DND-41 (cell line): ENCODE measurements around the gene GCHFR.

Experiments
- CTCF ChIP-seq: IDR thresholded peaks from 2 replicates; pipeline ENCODE4 v1.5.1; 2012; ENCODE audit warnings: borderline replicate concordance, low read length, moderate library complexity, mild to moderate bottlenecking; ENCODE audit not compliant: poor library complexity, severe bottlenecking; ENCODE audit errors: extremely low read depth
- EZH2 ChIP-seq: IDR thresholded peaks from 3 replicates; pipeline ENCODE4 v1.6.1; 2012; ENCODE audit warnings: borderline replicate concordance, low read depth, mild to moderate bottlenecking, moderate library complexity, low read length, inconsistent platforms; ENCODE audit not compliant: severe bottlenecking

GRCh38 chr15:40739047-40739446 is 24.8 kb upstream of the GCHFR start:
- TF ChIP-seq CTCF (no peak), EZH2 (no peak)
